Breast epithelium (tissue), 4 donors: ENCODE results near the gene SLX4IP. TPM values are rescaled to one million over a fixed set of nuclear protein-coding genes. Genes with fewer than 3 reads are reported as not detected.

Experiments used
- DNase-seq, 2 donors: peaks; one replicate each; pipeline ENCODE4 v3.0.0-alpha.2; 2019; ENCODE audit warnings: low spot score in 2 of 2
- H3K27ac ChIP-seq, 2 donors: fragments of 200-600 bp; sonication (generic) in 1 of 2; one replicate each; pipeline ENCODE4 v1.5.1; 2016 to 2019; ENCODE audit warnings: mild to moderate bottlenecking in 1 of 2
- H3K27me3 ChIP-seq, 2 donors: fragments of 200-600 bp; sonication (generic) in 1 of 2; one replicate each; pipeline versions ENCODE4 v1.5.1 to v1.6.0; 2017 to 2019; ENCODE audit warnings: control low read depth in 1 of 2, mild to moderate bottlenecking in 1 of 2
- H3K36me3 ChIP-seq: fragments of 200-600 bp; one replicate; pipeline ENCODE4 v1.5.1; 2019
- H3K4me1 ChIP-seq, 2 donors: fragments of 200-600 bp; sonication (generic); one replicate each; pipeline ENCODE4 v1.5.1; 2016 to 2019; ENCODE audit warnings: control low read depth in 1 of 2
- H3K4me3 ChIP-seq, 3 donors: fragments of 200-600 bp; sonication (generic); 1 replicate in 2 of 3; 2 replicates in 1 of 3; pipeline ENCODE4 v1.5.1; 2016 to 2019; ENCODE audit warnings: mild to moderate bottlenecking in 3 of 3, moderate library complexity in 2 of 3
- H3K9me3 ChIP-seq, 2 donors: fragments of 200-600 bp; sonication (generic) in 1 of 2; one replicate each; pipeline ENCODE4 v1.5.1; 2016 to 2019; ENCODE audit warnings: control low read depth in 1 of 2
- CTCF ChIP-seq, 3 donors: fragments of 450-650 bp; IDR thresholded peaks; one replicate each; pipeline ENCODE4 v1.5.1; 2016 to 2017; ENCODE audit warnings: antibody characterized with exemption in 3 of 3, mild to moderate bottlenecking in 3 of 3, moderate library complexity in 3 of 3
- POLR2A ChIP-seq: fragments of 450-650 bp; IDR thresholded peaks from one replicate; pipeline ENCODE4 v1.6.1; 2016; ENCODE audit warnings: antibody characterized with exemption, mild to moderate bottlenecking, moderate library complexity
- POLR2AphosphoS5 ChIP-seq, 3 donors: sonication (generic); formaldehyde crosslinking; IDR thresholded peaks; one replicate each; pipeline ENCODE4 v1.6.1; 2017; ENCODE audit warnings: antibody characterized with exemption in 3 of 3
- intact Hi-C: fragments of 100-400 bp; cut with DNase I; formaldehyde crosslinking; loops from one replicate; pipeline ENCODE4 v1.15.1; 2023; ENCODE audit warnings: low total_unique reads
- total RNA-seq, 3 donors: library from RNA; depleted of rRNA; stranded (reverse); fragments of >200 nt; gene quantifications; one replicate each; pipeline ENCODE4 v1.1.0, GENCODE V29; 2016

The SLX4IP gene
- total RNA-seq, 3 donors from 2014 or later = 4.2 to 6.9 (median 5.9) TPM

- Histone ChIP-seq H3K9me3 (no peaks in the 10 kb centered on the region), H3K4me1 (peaks cover 0 to 5% of the 10 kb centered on the region in 2 donors), H3K27ac (no peak overlapping the region), H3K27me3 (no peaks in the 10 kb centered on the region), H3K36me3 (no peaks in the 10 kb centered on the region), H3K4me3 (no peak overlapping the region)
- TF ChIP-seq POLR2AphosphoS5 (IDR thresholded peaks at IDR 0.05) = no peak
- TF ChIP-seq CTCF (IDR thresholded peaks at IDR 0.05) = no peak
- no peak for TF ChIP-seq POLR2A
- no peak for DNase-seq
- intact Hi-C loops = loop anchor here (5.0 to 10.0 kb wide), 2 partner anchors 68 to 1710 kb away; no protein-coding TSS in a partner anchor
Measured at GRCh38 chr20:10542442-10542841, 107.3 kb downstream of the SLX4IP start.

GRCh38 chr20:10543480-10543879 is 108.4 kb downstream of the SLX4IP start:
- no peak for DNase-seq
- intact Hi-C loops = loop anchor here (5.0 to 10.0 kb wide), 2 partner anchors 69 to 1709 kb away; no protein-coding TSS in a partner anchor
- no peaks in the 10 kb centered on the region for H3K27me3 ChIP-seq
- H3K27ac ChIP-seq = no peak overlapping the region
- no peak overlapping the region for H3K4me3 ChIP-seq
- TF ChIP-seq CTCF (IDR thresholded peaks at IDR 0.05) = no peak
- H3K9me3 ChIP-seq = no peaks in the 10 kb centered on the region
- H3K4me1 ChIP-seq = peaks cover 0 to 5% of the 10 kb centered on the region in 2 donors
- H3K36me3 ChIP-seq = no peaks in the 10 kb centered on the region

GRCh38 chr20:10547276-10548114 is 112.4 kb downstream of the SLX4IP start:
- DNase-seq = no peak
- H3K9me3 ChIP-seq = no peaks in the 10 kb centered on the region
- TF ChIP-seq POLR2A = no peak
- no peak for TF ChIP-seq POLR2AphosphoS5 (IDR thresholded peaks at IDR 0.05)
- TF ChIP-seq CTCF (IDR thresholded peaks at IDR 0.05) = no peak
- H3K36me3 ChIP-seq = no peaks in the 10 kb centered on the region
- H3K4me1 ChIP-seq = no peaks in the 10 kb centered on the region
- H3K27ac ChIP-seq = no peak overlapping the region
- H3K4me3 ChIP-seq = no peak overlapping the region
- intact Hi-C loops = loop anchor here (10.0 kb wide), 1 partner anchor 73 kb away; no protein-coding TSS in a partner anchor
- no peaks in the 10 kb centered on the region for H3K27me3 ChIP-seq

- Histone ChIP-seq H3K9me3 (no peaks in the 10 kb centered on the region), H3K4me3 (no peak overlapping the region), H3K4me1 (no peaks in the 10 kb centered on the region), H3K36me3 (no peaks in the 10 kb centered on the region), H3K27ac (no peak overlapping the region), H3K27me3 (no peaks in the 10 kb centered on the region)
- no peak for DNase-seq
- TF ChIP-seq CTCF (IDR thresholded peaks at IDR 0.05) (no peak), POLR2AphosphoS5 (IDR thresholded peaks at IDR 0.05) (no peak), POLR2A (no peak)
- intact Hi-C loops = loop anchor here (10.0 kb wide), 1 partner anchor 75 kb away; no protein-coding TSS in a partner anchor
Measured at GRCh38 chr20:10549511-10549910, 114.4 kb downstream of the SLX4IP start.
